ENCODE measurements around the gene FAR2.
"Not testable (repeated sequence)": the region's sequence is repeated elsewhere in the genome, so short reads cannot be mapped to it uniquely, and the experiment has no call there.

Gene FAR2

GRCh38 chr12:29281371-29282005 lies 132.4 kb downstream of the FAR2 start:
- DNase-seq (ENCODE audit: low read depth in 2 of 2): peak in 1 of 2 experiments; percentile 5

- peak in 1 of 2 experiments; percentile 31 for DNase-seq (ENCODE audit: low read depth in 2 of 2)
Observed at GRCh38 chr12:29282031-29282816, 133.1 kb downstream of the FAR2 start.

GRCh38 chr12:29283969-29284700 lies 135.1 kb downstream of the FAR2 start:
- DNase-seq (ENCODE audit: low read depth in 2 of 2): peak in 1 of 2 experiments; percentile 23

- peak; percentile 56 to 60 for DNase-seq (ENCODE audit: low read depth in 2 of 2)
Observed at GRCh38 chr12:29286081-29286790, 137.2 kb downstream of the FAR2 start.

GRCh38 chr12:29287622-29288021 lies 138.5 kb downstream of the FAR2 start:
- DNase-seq (ENCODE audit: low read depth in 2 of 2): no peak

GRCh38 chr12:29288031-29288430 lies 139.0 kb downstream of the FAR2 start:
- no peak for DNase-seq (ENCODE audit: low read depth in 2 of 2)

GRCh38 chr12:29290475-29290874 lies 141.4 kb downstream of the FAR2 start:
- not testable (repeated sequence) for DNase-seq (ENCODE audit: low read depth in 2 of 2)

GRCh38 chr12:29291226-29291625 lies 142.1 kb downstream of the FAR2 start:
- DNase-seq (ENCODE audit: low read depth in 2 of 2): no peak

- DNase-seq (ENCODE audit: low read depth in 2 of 2): no peak
Observed at GRCh38 chr12:29299633-29300032, 150.6 kb downstream of the FAR2 start.

- DNase-seq (ENCODE audit: low read depth in 2 of 2): no peak
Observed at GRCh38 chr12:29301114-29301513, 152.0 kb downstream of the FAR2 start.

- DNase-seq (ENCODE audit: low read depth in 2 of 2): no peak
Observed at GRCh38 chr12:29304388-29304787, 155.3 kb downstream of the FAR2 start.

GRCh38 chr12:29306266-29306665 lies 157.2 kb downstream of the FAR2 start:
- no peak for DNase-seq (ENCODE audit: low read depth in 2 of 2)

GRCh38 chr12:29306682-29307081 lies 157.6 kb downstream of the FAR2 start:
- DNase-seq (ENCODE audit: low read depth in 2 of 2): no peak

- no peak for DNase-seq (ENCODE audit: low read depth in 2 of 2)
Observed at GRCh38 chr12:29309320-29309902, 160.3 kb downstream of the FAR2 start.

- DNase-seq (ENCODE audit: low read depth in 2 of 2): no peak
Observed at GRCh38 chr12:29310899-29311298, 161.8 kb downstream of the FAR2 start.

GRCh38 chr12:29314416-29314815 lies 165.3 kb downstream of the FAR2 start:
- no peak for DNase-seq (ENCODE audit: low read depth in 2 of 2)

- no peak for DNase-seq (ENCODE audit: low read depth in 2 of 2)
Observed at GRCh38 chr12:29316752-29317151, 167.7 kb downstream of the FAR2 start.

GRCh38 chr12:29317556-29318363 lies 168.7 kb downstream of the FAR2 start:
- DNase-seq (ENCODE audit: low read depth in 2 of 2): peak in 1 of 2 experiments; percentile 21

- peak; percentile 46 to 56 for DNase-seq (ENCODE audit: low read depth in 2 of 2)
Observed at GRCh38 chr12:29320295-29321085, 171.4 kb downstream of the FAR2 start.

GRCh38 chr12:29322157-29322556 lies 173.1 kb downstream of the FAR2 start:
- DNase-seq (ENCODE audit: low read depth in 2 of 2): no peak
